Activated CD8-positive, alpha-beta memory T cell treated with anti-CD3 and anti-CD28 coated beads, Interleukin-2, amount 50 U/mL, for 1 hour (primary cell): ENCODE measurements around the gene CRTAP.
"Not testable (repeated sequence)": the region's sequence is repeated elsewhere in the genome, so short reads cannot be mapped to it uniquely, and the experiment has no call there.

Experiments
- DNase-seq: peaks from one replicate; pipeline ENCODE4 v3.0.0-alpha.2; 2020; ENCODE audit errors: extremely low read depth

Gene CRTAP

DNA sequence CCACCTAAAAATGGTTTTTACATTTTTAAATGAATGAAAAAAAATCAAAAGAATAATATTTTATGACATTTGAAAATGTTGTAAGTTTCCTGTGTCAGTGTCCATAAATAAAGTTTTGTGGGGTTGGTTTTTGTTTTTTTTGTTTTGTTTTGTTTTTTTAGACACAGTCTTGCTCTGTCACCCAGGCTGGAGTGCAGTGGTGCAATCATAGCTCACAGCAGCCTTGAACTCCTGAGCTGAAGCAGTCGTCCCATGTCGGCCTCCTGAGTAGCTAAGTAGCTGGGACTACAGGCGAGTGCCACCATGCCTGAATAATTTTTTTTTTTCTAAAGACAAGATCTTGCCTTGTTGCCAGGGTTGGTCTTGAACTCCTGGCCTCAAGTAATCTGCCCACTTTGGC, 14.1 kb upstream of the CRTAP start:
- no peak for DNase-seq

DNA sequence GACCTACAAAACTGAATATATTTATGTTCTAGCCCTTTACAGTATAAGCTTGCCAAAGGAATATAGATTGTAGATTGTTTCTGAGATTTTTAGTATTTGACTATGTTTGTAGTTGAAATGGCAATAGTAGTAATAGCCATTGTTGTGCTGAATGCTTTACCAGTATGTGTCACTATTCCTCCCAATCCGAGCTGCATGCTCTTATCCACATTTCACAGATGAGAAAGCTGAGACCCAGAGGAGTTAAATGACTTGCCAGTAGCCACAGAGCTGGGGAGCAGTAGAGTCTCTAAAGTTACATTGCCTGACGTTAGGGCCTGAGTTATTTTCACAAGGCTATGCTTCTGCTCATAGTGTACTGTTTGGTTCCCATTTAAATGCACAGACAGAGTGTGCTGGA, 13.6 kb upstream of the CRTAP start:
- no peak for DNase-seq

DNA sequence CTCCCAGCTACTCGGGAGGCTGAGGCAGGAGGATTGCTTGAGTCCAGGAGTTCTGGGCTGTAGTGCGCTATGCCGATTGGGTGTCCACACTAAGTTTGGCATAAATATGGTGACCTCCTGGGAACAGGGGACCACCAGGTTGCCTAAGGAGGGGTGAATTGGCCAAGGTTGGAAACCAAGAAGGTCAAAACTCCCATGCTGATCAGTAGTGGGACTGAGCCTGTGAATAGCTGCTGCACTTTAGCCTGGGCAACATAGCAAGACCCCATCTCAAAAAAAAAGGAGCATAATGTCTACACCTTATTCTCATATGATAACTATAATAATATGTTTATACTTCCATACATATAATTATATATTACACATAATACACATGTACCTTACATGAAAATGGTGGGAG, 10.8 kb upstream of the CRTAP start:
- DNase-seq = no peak

DNA sequence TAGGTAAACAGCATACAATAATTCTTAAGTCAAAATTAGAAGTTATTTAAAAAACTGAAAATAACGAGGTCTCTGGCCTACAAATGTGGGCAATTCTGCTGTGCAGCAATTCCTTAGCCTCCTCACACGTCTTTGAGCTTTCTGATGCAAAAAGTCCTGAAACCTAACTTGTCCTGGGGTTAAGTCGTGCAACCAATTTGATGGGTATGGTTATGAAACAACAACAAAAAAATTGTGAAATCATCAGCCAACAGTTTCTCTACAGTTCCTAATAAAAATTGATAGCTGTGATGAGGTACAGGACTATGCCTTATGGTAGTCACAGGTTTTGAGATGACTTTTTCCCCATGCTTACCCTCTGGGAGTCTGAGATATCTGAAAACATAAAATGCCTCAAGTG, 10.3 kb upstream of the CRTAP start:
- DNase-seq = no peak

DNA sequence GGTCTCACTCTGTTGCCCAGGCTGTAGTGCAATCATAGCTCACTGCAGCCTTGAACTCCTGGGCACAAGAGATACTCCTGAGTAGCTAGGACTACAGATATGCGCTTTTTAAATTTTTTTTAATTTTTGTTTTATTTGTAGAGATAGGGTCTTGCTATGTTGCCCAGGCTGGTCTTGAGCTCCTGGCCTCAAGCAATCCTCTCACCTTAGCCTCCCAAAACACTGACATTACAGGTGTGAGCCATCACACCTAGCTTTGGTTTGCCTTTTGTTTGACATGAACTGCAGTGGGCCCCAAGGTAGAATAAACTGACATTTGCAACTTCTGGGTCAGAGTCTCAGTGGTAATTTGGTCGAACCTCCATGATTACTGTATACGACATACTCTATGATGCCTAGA, 9.0 kb upstream of the CRTAP start:
- no peak for DNase-seq

DNA sequence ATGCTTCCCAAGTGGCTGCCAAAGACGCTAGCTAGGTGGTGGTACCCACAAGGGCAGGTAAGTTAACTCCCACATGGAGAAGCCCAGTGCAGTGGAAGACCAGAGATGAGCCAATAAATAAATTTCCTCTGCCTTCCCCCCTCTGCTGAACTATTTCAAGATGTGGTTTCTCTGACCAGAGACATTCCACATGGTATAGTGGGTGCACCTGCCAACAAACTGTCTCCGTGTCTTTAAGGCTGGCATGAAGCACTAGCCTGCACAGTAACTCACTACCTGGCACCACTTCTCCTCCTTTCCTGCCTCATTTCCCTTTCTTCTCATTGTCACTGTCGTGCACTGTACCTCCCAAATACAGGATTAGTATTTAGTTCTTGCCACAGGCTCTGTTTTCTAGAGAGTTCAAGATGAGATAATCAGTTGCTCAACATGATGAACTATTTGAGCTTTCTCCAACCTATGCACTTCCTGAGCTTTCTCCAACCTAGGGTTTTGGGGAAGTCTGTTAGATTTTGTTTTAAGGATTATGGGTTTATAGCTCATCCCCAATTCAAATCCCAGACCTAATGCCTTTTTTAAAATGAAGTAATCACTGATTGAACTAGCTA, 8.4 kb upstream of the CRTAP start:
- no peak for DNase-seq

DNA sequence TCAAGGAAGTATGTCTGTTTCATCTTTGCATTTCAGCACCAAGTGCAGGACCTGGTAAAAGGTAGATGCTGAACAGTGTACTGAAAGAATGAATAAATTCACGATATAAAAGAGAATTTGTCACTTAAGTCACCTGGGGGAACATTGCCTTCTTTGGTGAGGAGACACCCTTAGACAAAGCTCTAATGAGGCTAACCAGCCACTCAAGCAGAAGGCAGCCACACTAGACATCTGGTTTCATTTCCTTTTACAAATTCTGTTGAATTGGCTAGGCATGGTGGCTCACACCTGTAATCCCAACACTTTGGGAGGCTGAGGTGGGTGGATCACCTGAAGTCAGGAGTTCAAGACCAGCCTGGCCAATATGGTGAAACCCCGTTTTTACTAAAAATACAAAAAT, 7.0 kb upstream of the CRTAP start:
- not testable (repeated sequence) for DNase-seq

DNA sequence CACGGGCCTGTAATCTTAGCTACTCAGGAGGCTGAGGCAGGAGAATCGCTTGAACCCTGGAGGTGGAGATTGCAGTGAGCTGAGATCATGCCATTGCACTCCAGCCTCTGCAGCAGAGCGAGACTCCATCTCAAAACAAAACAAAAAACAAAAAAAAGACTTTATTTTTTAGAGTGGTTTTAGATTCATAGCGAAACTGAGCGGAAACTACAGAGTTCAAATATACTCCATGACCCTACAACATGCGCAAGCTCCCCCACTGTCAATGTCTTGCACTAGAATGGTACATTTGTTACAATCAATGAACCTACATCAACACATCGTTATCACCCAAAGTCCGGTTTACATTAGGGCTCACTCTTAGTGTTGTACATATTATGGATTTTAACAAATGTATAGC, 2.2 kb upstream of the CRTAP start:
- no peak for DNase-seq

DNA sequence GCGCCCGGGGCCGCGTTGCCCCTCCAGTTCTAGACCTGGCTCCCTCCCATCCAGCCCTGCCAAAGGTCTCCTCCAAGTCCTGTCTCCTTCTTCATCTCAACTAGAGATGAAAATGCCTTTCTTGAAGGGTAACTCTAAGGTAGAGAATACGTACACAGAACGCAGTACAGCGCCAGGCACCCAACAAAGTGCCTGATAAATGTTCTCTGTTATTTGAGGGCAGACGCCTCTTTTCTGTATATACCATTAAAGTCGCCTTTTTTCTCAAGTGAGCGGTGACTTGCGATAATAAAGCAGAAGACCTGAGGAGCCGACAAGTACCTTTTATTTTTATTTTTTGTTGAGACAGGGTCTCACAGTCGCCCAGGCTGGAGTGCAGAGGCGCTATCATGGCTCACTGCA, 809 bp downstream of the CRTAP start:
- DNase-seq = no peak

DNA sequence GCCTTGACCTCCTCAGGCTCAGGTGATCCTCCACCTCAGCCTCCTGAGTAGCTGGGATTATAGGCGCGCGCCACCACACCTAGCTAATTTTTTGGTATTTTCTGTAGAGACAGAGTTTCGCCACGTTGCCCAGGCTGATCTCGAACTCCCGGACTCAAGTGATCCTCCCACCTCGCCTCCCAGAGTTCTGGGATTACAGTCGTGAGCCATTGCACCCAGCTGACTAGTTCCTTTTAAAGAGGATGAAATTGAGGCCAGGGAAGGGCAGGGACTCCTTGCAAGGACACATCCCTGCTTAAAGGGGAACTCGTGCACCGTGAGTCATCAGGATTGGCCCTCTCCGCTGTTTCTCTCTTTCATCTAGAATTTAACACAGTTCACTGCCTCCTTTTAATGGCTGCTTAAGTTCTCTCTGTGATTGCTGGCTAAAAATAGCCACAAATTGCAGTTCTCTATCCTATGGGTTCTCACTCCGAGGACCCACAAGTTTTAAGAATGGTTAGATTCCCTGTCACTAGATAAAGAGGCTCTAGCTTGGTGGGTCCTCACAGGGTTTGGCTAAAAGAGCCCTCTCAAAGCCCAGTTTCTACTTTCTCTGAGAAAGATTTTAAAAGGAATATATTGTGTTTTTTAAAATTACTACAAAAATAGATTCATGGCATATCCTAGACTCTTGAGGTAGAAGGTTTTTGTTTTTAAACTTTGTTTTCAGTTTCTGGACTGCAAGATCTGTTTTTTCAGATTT, 1.4 kb downstream of the CRTAP start:
- no peak for DNase-seq

DNA sequence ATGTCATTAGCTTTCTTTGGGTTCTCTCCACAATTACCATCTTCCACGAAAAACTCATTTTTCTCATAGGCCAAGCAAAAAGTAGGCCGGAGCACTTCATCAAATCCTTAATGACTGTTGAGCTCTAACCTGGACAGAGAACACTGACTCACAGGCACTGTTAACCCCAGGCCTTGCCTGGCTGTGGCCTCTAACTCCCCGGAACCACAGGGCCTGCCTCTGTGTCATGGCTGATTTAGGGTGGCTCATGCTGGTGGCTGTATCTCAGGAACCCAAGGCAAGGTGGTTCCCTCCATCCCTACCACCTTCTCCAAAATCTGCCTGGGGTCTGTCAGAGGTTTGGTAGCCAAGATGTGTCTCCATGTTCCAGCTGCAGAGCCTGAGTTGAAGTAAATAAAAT, 3.6 kb downstream of the CRTAP start:
- no peak for DNase-seq

DNA sequence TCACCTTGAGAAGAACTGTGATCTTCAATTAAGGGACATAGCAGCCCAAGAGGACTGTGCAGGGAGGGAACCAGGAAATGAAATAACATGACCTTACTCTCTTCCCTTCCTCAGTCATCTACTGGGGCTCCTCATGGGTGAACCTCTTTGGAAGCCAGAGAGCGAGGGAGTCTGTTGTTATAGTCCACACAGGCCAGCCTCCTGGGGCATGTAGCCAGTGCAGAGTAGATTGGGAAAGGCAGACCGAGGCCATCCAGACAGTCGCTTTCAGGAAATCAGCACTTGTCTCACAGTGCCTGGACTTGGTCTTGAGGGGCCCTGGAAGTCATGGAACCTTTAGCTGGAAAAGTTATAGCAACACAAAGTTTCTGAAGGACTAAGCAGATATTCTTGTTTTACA, 6.1 kb downstream of the CRTAP start:
- no peak for DNase-seq

DNA sequence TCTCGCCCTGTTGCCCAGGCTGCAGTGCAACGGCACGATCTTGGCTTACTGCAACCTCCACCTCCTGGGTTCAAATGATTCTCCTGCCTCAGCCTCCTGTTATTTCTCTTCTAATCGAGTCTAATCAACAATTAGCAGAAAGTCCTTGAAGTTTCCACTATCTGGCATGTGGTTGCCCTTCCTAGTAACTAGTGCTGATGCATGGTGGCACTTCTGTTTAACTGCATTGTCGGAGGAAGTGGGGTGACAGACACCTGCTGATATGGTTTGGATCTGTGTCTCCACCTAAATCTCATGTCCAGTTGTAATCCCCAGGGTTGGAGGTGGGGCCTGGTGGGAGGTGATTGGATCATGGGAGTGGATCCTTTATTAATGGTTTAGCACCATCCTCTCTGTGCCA, 9.2 kb downstream of the CRTAP start:
- no peak for DNase-seq

DNA sequence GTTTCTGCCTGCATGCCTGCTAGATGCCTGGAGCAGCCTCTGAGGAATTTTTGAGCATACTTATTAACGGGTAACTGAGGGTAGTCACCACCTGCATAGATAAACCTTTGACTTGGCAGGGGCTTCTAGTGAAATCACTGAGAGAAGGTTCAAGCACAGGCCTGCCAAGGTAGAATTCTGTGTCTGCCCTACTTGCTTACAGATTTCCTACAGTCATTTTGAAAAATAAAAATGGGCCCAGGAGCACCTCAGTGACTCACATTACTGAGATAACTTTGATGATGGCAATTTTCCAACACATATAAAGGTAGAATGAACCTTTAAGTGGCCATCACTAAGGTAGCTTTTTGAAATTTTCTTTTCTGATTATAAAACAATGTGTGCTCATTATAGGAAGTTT, 10.8 kb downstream of the CRTAP start:
- DNase-seq = no peak

DNA sequence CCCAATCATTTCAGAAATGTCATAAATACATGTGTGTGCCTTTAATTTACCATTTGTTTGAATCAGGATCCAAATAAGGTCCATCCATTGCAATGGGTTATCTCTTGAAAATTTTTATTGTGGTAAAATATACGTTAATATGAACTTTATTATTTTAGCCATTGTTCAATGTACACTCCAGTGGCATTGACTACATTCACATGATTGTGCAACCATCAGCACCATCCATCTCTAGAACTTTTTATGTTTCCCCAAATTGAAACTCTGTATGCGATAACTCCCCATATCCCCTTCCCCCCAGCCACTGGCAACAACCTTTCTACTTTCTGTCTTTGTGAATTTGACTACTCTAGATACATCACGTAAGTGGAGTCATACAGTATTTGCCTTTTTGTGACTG, 12.0 kb downstream of the CRTAP start:
- DNase-seq = no peak

DNA sequence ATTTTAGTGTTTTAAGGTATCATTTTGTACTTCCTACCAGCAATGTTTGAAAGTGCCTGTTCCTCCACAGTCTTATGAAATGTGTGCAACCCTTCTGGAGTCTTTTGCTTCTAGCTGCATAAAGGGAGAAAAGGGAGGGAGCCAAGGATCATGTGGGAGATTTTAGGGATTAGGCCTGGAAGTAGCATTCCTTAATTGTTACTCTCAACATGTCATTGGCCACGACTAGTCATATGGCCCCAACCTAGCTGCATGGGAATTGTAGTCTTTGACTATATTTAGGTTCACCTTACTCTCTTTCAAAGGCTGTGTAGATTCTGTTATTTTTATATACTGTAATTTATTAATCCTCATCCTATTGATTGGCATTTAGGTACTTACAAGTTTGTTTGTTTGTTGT, 14.9 kb downstream of the CRTAP start:
- DNase-seq = no peak

DNA sequence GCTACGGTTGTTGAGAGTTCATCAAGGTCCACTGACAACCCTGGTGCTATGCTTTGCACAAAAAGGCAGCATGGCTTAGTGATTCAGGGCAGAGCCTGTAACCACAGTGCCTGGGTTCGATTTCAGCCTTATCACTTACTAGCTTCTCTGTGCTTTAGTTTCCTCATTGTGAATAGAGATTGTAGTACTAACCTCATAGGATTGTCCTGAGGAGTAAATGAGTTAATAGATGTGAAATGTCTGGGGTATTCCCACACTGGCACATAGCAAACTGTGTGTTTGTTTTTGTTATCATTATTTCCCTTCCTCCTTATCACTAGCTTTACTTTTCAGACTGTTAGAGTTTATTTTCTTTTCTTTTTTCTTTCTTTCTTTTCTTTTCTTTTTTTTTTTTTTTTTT, 16.3 kb downstream of the CRTAP start:
- no peak for DNase-seq

DNA sequence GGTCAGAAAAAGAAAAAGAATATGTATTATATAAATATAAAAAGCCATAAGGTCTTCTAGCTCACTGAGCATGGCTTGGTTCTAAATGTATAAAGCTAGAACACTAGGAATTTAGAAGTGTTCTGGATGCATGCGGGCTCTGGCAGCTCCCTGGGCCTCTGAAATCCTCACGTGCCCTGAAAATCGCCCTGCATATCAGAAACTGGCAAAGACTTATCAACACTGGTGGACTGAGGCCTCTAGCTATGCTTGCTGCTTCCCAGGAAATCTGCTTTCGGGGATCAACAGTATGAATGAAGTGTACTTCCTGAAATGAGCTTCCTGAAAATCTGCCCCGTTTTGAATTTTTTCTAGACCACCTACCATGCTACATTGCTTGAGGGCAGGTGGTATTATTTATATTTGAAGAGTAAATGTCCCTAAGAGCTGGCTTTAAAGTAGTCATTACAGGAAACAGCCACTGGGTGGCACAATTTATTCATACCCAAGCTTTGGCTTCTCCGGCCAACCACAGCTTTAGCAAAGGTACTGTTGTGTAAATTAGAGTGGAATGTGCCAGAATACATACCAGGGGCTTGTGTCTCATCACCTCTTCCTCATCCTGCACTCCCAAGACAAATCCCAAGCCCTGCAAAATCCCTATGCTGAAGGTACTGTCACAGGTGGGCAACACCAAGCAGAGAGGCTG, 17.7 kb downstream of the CRTAP start:
- DNase-seq = no peak

DNA sequence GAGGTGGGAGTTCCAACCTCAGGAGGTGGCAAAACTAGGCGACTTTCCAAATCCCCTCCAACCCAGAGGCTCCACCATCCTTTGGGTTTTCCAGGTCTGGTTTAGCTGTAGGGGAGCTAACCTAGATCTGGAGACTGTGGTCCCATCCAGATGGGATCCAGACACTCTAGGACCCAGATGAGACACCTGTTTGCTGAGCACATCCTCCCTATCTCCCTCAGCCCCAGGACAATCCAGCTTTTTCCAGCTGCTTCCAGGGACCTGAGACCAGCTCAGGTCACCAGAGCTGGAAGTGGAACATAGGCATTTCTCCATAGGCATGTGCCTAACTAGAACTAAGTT, 18.2 kb downstream of the CRTAP start:
- no peak for DNase-seq

DNA sequence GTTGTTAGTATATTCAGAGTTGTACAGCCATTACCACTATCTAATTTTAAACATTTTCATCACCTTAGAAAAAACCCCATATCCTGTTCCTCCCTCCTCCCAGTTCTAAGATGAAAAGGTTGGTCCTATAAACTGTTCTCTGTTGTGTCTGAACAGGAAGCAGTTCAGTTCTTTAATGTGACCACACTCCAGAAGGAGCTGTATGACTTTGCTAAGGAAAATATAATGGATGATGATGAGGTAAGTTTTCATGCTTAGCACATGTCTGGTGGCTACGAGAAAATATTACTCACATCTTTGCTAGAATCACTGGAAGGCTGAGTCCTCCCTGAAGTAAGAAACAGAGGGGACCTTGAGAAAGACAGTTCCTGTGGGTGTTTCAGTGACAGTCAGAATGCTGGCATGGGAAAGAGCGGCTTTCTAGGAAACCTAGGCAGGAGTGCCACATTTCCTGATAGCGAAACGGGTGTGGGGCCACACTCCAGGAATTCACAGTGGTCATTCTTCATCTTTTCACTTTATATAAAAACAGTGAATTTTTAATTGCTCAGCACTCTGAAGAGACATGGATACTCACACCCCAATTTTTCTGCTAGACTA, 20.3 kb downstream of the CRTAP start:
- DNase-seq = no peak

DNA sequence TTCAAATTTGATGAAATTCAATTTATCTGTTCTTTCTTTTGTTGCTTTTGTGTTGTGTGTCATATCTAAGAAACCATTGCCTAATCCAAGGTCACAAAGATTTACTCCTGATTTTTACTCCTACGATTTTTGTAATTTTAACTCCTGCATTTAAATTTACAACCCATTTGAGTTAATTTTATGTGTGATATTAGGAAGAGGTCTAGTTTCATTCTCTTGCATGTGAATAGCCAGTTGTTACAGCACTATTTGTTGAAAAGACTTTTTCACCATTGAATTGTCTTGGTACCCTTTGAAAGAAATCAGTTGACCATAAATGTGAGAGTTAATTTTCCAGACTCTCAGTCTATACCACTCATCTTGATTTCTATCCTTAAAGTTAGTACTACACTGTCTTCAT, 23.9 kb downstream of the CRTAP start:
- DNase-seq = no peak

DNA sequence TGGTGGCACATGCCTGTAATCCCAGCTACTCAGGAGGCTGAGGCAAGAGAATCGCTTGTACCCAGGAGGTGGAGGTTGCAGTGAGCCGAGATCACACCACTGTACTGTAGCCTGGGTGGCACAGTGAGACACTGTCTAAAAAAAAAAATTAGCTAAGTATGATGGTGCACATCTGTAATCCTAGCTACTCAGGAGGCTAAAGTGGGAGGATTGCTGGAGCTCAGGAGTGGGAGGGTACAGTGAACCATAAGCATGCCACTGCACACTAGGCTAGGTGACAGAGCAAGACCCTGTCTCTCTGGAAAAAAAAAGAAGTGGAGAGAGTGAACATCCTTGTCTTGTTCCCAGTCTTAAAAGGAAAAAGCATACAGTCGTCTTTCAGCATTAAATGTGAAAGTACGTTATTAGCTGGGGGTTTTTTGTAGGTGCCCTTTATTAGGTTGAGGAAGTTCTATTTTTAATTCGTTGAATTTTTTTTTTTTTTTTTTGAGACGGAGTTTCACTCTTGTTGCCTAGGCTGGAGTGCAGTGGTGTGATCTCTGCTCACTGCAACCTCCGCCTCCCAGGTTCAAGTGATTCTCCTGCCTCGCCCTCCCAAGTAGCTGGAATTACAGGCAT, 25.3 kb downstream of the CRTAP start:
- not testable (repeated sequence) for DNase-seq

DNA sequence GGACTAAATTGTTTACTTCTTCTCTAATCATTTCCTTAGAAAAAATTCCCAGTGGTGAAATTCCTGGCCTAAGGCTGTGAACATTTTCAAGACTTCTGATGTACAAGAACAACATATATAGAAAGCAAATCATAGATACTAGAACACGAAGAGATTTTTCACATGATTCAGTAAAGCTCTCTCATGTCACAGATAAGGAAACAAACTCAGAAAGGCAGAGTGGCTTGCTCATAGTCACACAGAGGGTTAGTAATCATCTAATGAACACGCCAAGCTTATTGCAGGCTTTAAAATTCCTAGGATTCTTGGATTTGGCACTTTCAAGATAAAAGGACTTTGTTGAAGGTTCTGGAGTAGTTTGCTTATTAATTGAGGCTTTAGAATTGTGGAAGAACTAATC, 26.2 kb downstream of the CRTAP start:
- no peak for DNase-seq
